A673 (cell line): ENCODE data around the gene RFC1.
"Not testable (repeated sequence)": the region's sequence is repeated elsewhere in the genome, so short reads cannot be mapped to it uniquely, and the experiment has no call there.

Source experiments
- CTCF ChIP-seq: fragments of 300-800, 200-600 bp; sonication (generic); conservative IDR thresholded peaks from 2 replicates; pipeline ENCODE4 v1.5.1; 2017; ENCODE audit warnings: low read depth, mild to moderate bottlenecking, antibody characterized with exemption, low read length, moderate library complexity, mixed read lengths
- EZH2 ChIP-seq: fragments of 200-600 bp; sonication (generic); IDR thresholded peaks from 2 replicates; pipeline ENCODE4 v1.6.1; 2017; ENCODE audit warnings: borderline replicate concordance, low read depth, mild to moderate bottlenecking, mixed read lengths, antibody characterized with exemption, low read length; ENCODE audit not compliant: poor library complexity, severe bottlenecking

GRCh38 chr4:39292433-39292832 lies 73.7 kb downstream of the RFC1 start:
- TF ChIP-seq CTCF, EZH2: not testable (repeated sequence)
